Hepatocyte (in vitro differentiated cells): ENCODE results near the gene SPESP1. TPM values are rescaled to one million over a fixed set of nuclear protein-coding genes. Genes with fewer than 3 reads are reported as not detected.

ENCODE experiments used
- DNase-seq: peaks from one replicate; pipeline ENCODE4 v3.0.0-alpha.2; 2016; ENCODE audit warnings: low spot score
- H2AFZ ChIP-seq: fragments of 200-600 bp; sonication (generic); 2 replicates; pipeline ENCODE4 v1.6.0; 2016; ENCODE audit warnings: antibody characterized with exemption, mild to moderate bottlenecking
- H3K27ac ChIP-seq: fragments of 200-600 bp; sonication (generic); 2 replicates; pipeline ENCODE4 v1.5.1; 2016; ENCODE audit warnings: mild to moderate bottlenecking
- H3K27me3 ChIP-seq: fragments of 200-600 bp; sonication (generic); 2 replicates; pipeline ENCODE4 v1.6.1; 2016
- H3K36me3 ChIP-seq: fragments of 200-600 bp; sonication (generic); replicated peaks from 2 replicates; pipeline ENCODE4 v1.5.1; 2016; ENCODE audit warnings: low read depth; ENCODE audit not compliant: insufficient read depth
- H3K4me1 ChIP-seq: fragments of 200-600 bp; sonication (generic); 2 replicates; pipeline ENCODE4 v1.5.1; 2016; ENCODE audit warnings: mild to moderate bottlenecking, moderate library complexity; ENCODE audit not compliant: insufficient read depth
- H3K4me2 ChIP-seq: fragments of 200-600 bp; sonication (generic); 2 replicates; pipeline ENCODE4 v1.6.0; 2016
- H3K4me3 ChIP-seq: fragments of 200-600 bp; sonication (generic); 2 replicates; pipeline ENCODE4 v1.5.1; 2016; ENCODE audit warnings: mild to moderate bottlenecking
- H3K79me2 ChIP-seq: fragments of 200-600 bp; sonication (generic); 2 replicates; pipeline ENCODE4 v1.6.0; 2017; ENCODE audit warnings: mild to moderate bottlenecking
- H3K9me2 ChIP-seq: fragments of 200-600 bp; sonication (generic); replicated peaks from 2 replicates; pipeline ENCODE4 v1.6.0; 2017; ENCODE audit warnings: mild to moderate bottlenecking; ENCODE audit not compliant: insufficient read depth
- H3K9me3 ChIP-seq: fragments of 200-600 bp; sonication (generic); 2 replicates; pipeline ENCODE4 v1.5.1; 2016; ENCODE audit warnings: low read depth, mild to moderate bottlenecking
- H4K20me1 ChIP-seq: fragments of 200-600 bp; sonication (generic); 2 replicates; pipeline ENCODE4 v1.6.0; 2016; ENCODE audit warnings: mild to moderate bottlenecking; ENCODE audit not compliant: insufficient read depth, poor library complexity, severe bottlenecking
- CTCF ChIP-seq: fragments of 200-600 bp; sonication (generic); IDR thresholded peaks from 2 replicates; pipeline ENCODE4 v1.5.1; 2016; ENCODE audit warnings: antibody characterized with exemption, mild to moderate bottlenecking; ENCODE audit not compliant: poor library complexity
- EZH2 ChIP-seq: fragments of 200-600 bp; sonication (generic); IDR thresholded peaks from 2 replicates; pipeline ENCODE4 v1.6.1; 2016; ENCODE audit warnings: antibody characterized with exemption, mild to moderate bottlenecking, borderline replicate concordance
- EZH2phosphoT487 ChIP-seq: fragments of 200-600 bp; sonication (generic); IDR thresholded peaks from one replicate; pipeline ENCODE4 v1.6.1; 2018; ENCODE audit warnings: antibody characterized with exemption, mild to moderate bottlenecking, low read depth, moderate library complexity; ENCODE audit not compliant: unreplicated experiment, severe bottlenecking
- WGBS: methylation state at CpG from one replicate; pipeline ENCODE4 v1.1.6; 2016; ENCODE audit warnings: low lambda C conversion rate; ENCODE audit errors: missing lambda C conversion rate; 5-methylcytosine and 5-hydroxymethylcytosine counted together
- polyA plus RNA-seq: library from polyadenylated mRNA; unstranded; fragments of >200 nt; fragmentation: Nextera tagmentation; extraction: Ambion mirVana; gene quantifications from 2 replicates; pipeline ENCODE4 v1.2.1, GENCODE V29; 2016
- total RNA-seq: library from RNA; depleted of rRNA; stranded (reverse); fragments of >200 nt; gene quantifications from 2 replicates; pipeline ENCODE4 v1.2.3, GENCODE V29; 2014

The SPESP1 gene
- total and polyA plus RNA-seq, 2 experiments from 2014 or later = not detected

DNA sequence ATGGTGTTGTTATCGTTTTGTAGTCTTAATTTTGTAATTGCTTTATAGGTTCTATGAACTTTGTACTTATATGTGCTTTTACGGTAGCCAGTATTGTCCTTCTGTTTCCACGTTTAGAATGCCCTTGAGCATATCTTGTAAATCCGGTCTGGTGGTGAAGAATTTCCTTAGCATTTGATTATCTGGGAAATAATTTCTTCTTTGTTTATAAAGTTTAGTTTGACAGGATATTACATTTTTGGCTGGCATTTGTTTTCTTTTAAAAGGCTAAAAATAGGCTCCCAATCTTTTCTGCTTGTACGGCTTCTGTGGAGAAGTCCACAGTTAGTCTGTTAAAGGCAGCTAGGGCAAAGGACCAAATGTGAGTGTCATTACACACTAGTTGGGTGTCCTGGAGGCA, 36.7 kb downstream of the SPESP1 start:
- Histone ChIP-seq H3K4me3 (no peak overlapping the region), H3K27me3 (no peaks in the 10 kb centered on the region), H3K4me1 (no peaks in the 10 kb centered on the region), H3K27ac (no peak overlapping the region), H3K9me3 (peaks cover 3% of the 10 kb centered on the region), H3K4me2 (no peak overlapping the region), H3K9me2 (no peaks in the 10 kb centered on the region), H4K20me1 (no peaks in the 10 kb centered on the region), H3K79me2 (no peaks in the 10 kb centered on the region), H2AFZ (no peak overlapping the region), H3K36me3 (no peaks in the 10 kb centered on the region)
- no peak for DNase-seq
- TF ChIP-seq EZH2 (no peak), EZH2phosphoT487 (no peak), CTCF (no peak)
- 80% methylated on average over 5 of the region's 5 CpGs for WGBS

DNA sequence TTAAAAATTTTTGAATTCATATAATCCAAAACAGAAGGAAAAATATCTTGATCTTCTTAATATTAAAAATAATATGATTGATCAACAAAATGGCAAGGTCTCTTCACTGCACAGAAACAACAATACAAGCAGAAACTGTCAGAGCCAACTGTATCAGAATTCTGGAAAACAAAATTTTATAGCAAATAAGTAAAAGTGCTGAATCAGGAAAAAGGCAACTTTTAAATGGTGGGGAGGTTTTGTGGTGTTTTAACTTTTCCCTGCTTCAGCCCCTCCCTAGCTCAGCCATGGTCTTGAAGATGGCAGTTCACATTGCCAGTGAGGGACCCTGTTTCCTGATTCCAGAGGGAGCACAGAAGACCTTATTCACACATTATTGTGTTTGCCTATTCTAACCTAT, 37.6 kb downstream of the SPESP1 start:
- Histone ChIP-seq H4K20me1 (no peaks in the 10 kb centered on the region), H3K79me2 (no peaks in the 10 kb centered on the region), H3K27me3 (no peaks in the 10 kb centered on the region), H3K9me2 (no peaks in the 10 kb centered on the region), H3K4me2 (no peak overlapping the region), H3K36me3 (no peaks in the 10 kb centered on the region), H3K4me3 (no peak overlapping the region), H2AFZ (no peak overlapping the region), H3K4me1 (no peaks in the 10 kb centered on the region), H3K9me3 (peaks cover 3% of the 10 kb centered on the region), H3K27ac (no peak overlapping the region)
- DNase-seq = no peak
- TF ChIP-seq CTCF (no peak), EZH2phosphoT487 (no peak), EZH2 (no peak)

GRCh38 chr15:68969298-68969697, 39.0 kb downstream of the SPESP1 start:
- H3K9me2 ChIP-seq = no peaks in the 10 kb centered on the region
- H3K79me2 ChIP-seq = no peaks in the 10 kb centered on the region
- no peak overlapping the region for H3K4me3 ChIP-seq
- peaks cover 3% of the 10 kb centered on the region for H3K9me3 ChIP-seq
- no peak for DNase-seq
- no peaks in the 10 kb centered on the region for H3K36me3 ChIP-seq
- no peak overlapping the region for H3K27ac ChIP-seq
- no peak for TF ChIP-seq EZH2phosphoT487
- no peak for TF ChIP-seq CTCF
- no peak for TF ChIP-seq EZH2
- no peaks in the 10 kb centered on the region for H3K27me3 ChIP-seq
- no peaks in the 10 kb centered on the region for H4K20me1 ChIP-seq
- H2AFZ ChIP-seq = no peak overlapping the region
- no peaks in the 10 kb centered on the region for H3K4me1 ChIP-seq
- H3K4me2 ChIP-seq = no peak overlapping the region
